ENCODE results near the gene ARMH1. TPM values are rescaled to one million over a fixed set of nuclear protein-coding genes. Genes with fewer than 3 reads are reported as not detected.

ARMH1 gene
- polyA plus RNA-seq, 1 of the 3 experiments (the other 2 are of a cell fraction), result 6.6 TPM

GRCh38 chr1:44642255-44642654 lies 32.3 kb upstream of the ARMH1 start:
- Histone ChIP-seq H3K9me3 (no peaks in the 10 kb centered on the region), H3K4me3 (ENCODE audit: low read depth in 2 of 2, low read length in 1 of 2) (no peak overlapping the region), H3K36me3 (replicated peaks in 1 of 2; ENCODE audit: control insufficient read depth in 1 of 2, insufficient read depth in 2 of 2, low read length in 1 of 2) (peaks cover 7 to 84% of the 10 kb centered on the region in 2 experiments), H3K27me3 (ENCODE audit: insufficient read depth) (no peaks in the 10 kb centered on the region), H3K9me2 (no peaks in the 10 kb centered on the region), H3F3A (replicated peaks; ENCODE audit: insufficient read depth) (no peaks in the 10 kb centered on the region), H3K4me1 (ENCODE audit: control insufficient read depth in 1 of 2, insufficient read depth in 2 of 2, low read depth in 1 of 2, low read length in 1 of 2) (peaks cover 0 to 34% of the 10 kb centered on the region in 2 experiments; a peak in 1 of 4 replicates), H4K20me1 (ENCODE audit: insufficient read depth) (no peaks in the 10 kb centered on the region), H3K79me2 (ENCODE audit: insufficient read depth) (no peaks in the 10 kb centered on the region), H3K4me2 (no peak overlapping the region), H3K9ac (no peak overlapping the region), H2AFZ (ENCODE audit: low read depth) (no peak overlapping the region), H3K27ac (ENCODE audit: low read depth in 2 of 2, low read length in 1 of 2) (peak overlapping the region in 1 of 2 experiments; percentile 14; a peak in 1 of 4 replicates)
- TF ChIP-seq EZH2phosphoT487 (IDR thresholded peaks at IDR 0.05; ENCODE audit: borderline replicate concordance, low read depth), result no peak
- no peak for TF ChIP-seq RFX5 (IDR thresholded peaks at IDR 0.05; ENCODE audit: low read length)
- no peak for TF ChIP-seq GABPA (IDR thresholded peaks at IDR 0.05; ENCODE audit: low read depth)
- DNase-seq, result no peak
- ChIA-PET POLR2A (interaction anchor here (1.0 to 4.0 kb wide), 3 partner anchors 9 to 10 kb away, joined by 3 to 49 read pairs (median 7); no protein-coding TSS in a partner anchor), CTCF (interaction anchor here (0.7 to 15.4 kb wide), 9 partner anchors 8 to 637 kb away, joined by 3 to 163 read pairs (median 4); no protein-coding TSS in a partner anchor)
- 95% methylated on average over 2 of the region's 2 CpGs for WGBS (ENCODE audit: low lambda C conversion rate)

- peaks cover 7 to 81% of the 10 kb centered on the region in 2 experiments for H3K36me3 ChIP-seq (replicated peaks in 1 of 2; ENCODE audit: control insufficient read depth in 1 of 2, insufficient read depth in 2 of 2, low read length in 1 of 2)
- WGBS (ENCODE audit: low lambda C conversion rate), result 83% methylated on average over 3 of the region's 3 CpGs
- CTCF ChIA-PET, result interaction anchor here (0.7 to 15.4 kb wide), 4 partner anchors 7 to 48 kb away, joined by 3 to 163 read pairs (median 7); no protein-coding TSS in a partner anchor
- H3K9me2 ChIP-seq, result no peaks in the 10 kb centered on the region
- H3K9me3 ChIP-seq, result no peaks in the 10 kb centered on the region
- no peak overlapping the region for H2AFZ ChIP-seq (ENCODE audit: low read depth)
- no peak for DNase-seq
- no peaks in the 10 kb centered on the region for H4K20me1 ChIP-seq (ENCODE audit: insufficient read depth)
- no peaks in the 10 kb centered on the region for H3K27me3 ChIP-seq (ENCODE audit: insufficient read depth)
- H3K4me2 ChIP-seq, result no peak overlapping the region
- H3K79me2 ChIP-seq (ENCODE audit: insufficient read depth), result no peaks in the 10 kb centered on the region
- H3F3A ChIP-seq (replicated peaks; ENCODE audit: insufficient read depth), result no peaks in the 10 kb centered on the region
- no peak overlapping the region for H3K9ac ChIP-seq
- peaks cover 0 to 31% of the 10 kb centered on the region in 2 experiments; a peak in 1 of 4 replicates for H3K4me1 ChIP-seq (ENCODE audit: control insufficient read depth in 1 of 2, insufficient read depth in 2 of 2, low read depth in 1 of 2, low read length in 1 of 2)
- no peak overlapping the region for H3K27ac ChIP-seq (ENCODE audit: low read depth in 2 of 2, low read length in 1 of 2)
- TF ChIP-seq RXRA (IDR thresholded peaks at IDR 0.05; ENCODE audit: borderline replicate concordance, low read depth) (no peak), EP300 (IDR thresholded peaks at IDR 0.05; ENCODE audit: borderline replicate concordance in 1 of 2, low read depth in 1 of 2, low read length in 1 of 2) (no peak), TEAD4 (IDR thresholded peaks at IDR 0.05; ENCODE audit: borderline replicate concordance, insufficient read depth) (no peak), RFX5 (IDR thresholded peaks at IDR 0.05; ENCODE audit: low read length) (no peak), MAX (IDR thresholded peaks at IDR 0.05; ENCODE audit: low read depth) (no peak), FOXJ3 (CRISPR knock-in tag; IDR thresholded peaks at IDR 0.05) (no peak), NFIC (IDR thresholded peaks at IDR 0.05; ENCODE audit: borderline replicate concordance) (no peak), JUND (IDR thresholded peaks at IDR 0.05) (no peak), IRF3 (IDR thresholded peaks at IDR 0.05; ENCODE audit: low read depth, low read length) (no peak)
- TF ChIP-seq, protein P1, sequence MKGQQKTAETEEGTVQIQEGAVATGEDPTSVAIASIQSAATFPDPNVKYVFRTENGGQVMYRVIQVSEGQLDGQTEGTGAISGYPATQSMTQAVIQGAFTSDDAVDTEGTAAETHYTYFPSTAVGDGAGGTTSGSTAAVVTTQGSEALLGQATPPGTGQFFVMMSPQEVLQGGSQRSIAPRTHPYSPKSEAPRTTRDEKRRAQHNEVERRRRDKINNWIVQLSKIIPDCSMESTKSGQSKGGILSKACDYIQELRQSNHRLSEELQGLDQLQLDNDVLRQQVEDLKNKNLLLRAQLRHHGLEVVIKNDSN (IDR thresholded peaks at IDR 0.05; ENCODE audit: borderline replicate concordance, low read depth), result no peak
- H3K4me3 ChIP-seq (ENCODE audit: low read depth in 2 of 2, low read length in 1 of 2), result no peak overlapping the region
- POLR2A ChIA-PET, result interaction anchor here (1.0 to 4.0 kb wide), 3 partner anchors 9 to 11 kb away, joined by 3 to 49 read pairs (median 7); no protein-coding TSS in a partner anchor
Measured at GRCh38 chr1:44642925-44643324, 31.6 kb upstream of the ARMH1 start.
